ENCODE results near the gene EMX2. TPM values are rescaled to one million over a fixed set of nuclear protein-coding genes. Genes with fewer than 3 reads are reported as not detected.

EMX2 gene
- total RNA-seq, 1 donor from 2014 or later, result 0.74 TPM

DNA sequence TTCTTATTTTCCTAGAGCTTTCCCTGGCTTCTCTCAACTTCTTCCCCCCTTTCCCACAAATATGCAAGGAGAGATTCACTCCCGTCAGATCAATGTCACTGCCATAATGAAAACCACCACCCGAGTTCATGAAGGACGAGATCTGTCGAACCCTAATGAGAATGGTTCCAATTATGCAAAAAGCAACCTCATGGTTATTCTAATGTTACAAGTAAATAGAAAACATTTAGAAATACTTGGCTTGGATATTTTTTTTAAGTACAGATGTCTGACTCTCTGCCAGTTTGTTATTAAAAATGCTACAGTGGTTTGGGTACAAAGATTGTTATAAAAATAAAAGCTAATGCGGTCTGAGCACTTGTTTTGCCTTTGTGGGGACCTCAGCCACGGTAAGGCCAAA is 25.9 kb upstream of the EMX2 start:
- TF ChIP-seq CTCF (IDR thresholded peaks at IDR 0.05) (no peak), POLR2AphosphoS5 (IDR thresholded peaks at IDR 0.05; ENCODE audit: insufficient read depth in 1 of 2, low read depth in 1 of 2) (no peak), POLR2A (IDR thresholded peaks at IDR 0.05) (no peak)
- intact Hi-C loops (cut with DNase I), result no loop called here
- no peak overlapping the region for H3K4me3 ChIP-seq
- no peak for DNase-seq (ENCODE audit: extremely low spot score in 2 of 2)
- no peaks in the 10 kb centered on the region for H3K27me3 ChIP-seq
- no peaks in the 10 kb centered on the region for H3K9me3 ChIP-seq
- H3K27ac ChIP-seq, result no peak overlapping the region
- no peaks in the 10 kb centered on the region for H3K36me3 ChIP-seq
- peaks cover 11% of the 10 kb centered on the region for H3K4me1 ChIP-seq

DNA sequence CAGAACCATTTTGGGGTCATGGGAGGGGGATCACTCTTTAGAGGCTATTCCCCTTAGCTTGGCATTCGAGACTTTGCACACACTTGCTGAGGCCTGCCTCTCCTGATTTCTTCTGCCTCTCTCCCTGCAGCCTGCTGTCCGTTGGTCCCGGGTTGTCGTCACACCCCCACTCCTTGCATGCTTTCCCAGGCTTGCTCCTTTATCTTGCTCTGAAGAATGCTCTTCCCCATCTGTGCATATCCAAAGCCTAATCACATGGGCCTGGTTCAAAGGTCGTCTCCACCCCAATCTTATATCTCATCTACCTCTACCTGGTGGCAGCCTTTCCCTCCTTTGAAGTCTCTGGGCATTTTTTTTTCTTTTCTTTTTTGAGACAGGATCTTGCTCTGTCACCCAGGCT is 24.3 kb upstream of the EMX2 start:
- Histone ChIP-seq H3K27ac (no peak overlapping the region), H3K27me3 (no peaks in the 10 kb centered on the region), H3K4me1 (peaks cover 11% of the 10 kb centered on the region), H3K9me3 (no peaks in the 10 kb centered on the region), H3K4me3 (no peak overlapping the region), H3K36me3 (no peaks in the 10 kb centered on the region)
- DNase-seq (ENCODE audit: extremely low spot score in 2 of 2), result no peak
- intact Hi-C loops (cut with DNase I), result no loop called here
- TF ChIP-seq CTCF (IDR thresholded peaks at IDR 0.05) (no peak), POLR2A (IDR thresholded peaks at IDR 0.05) (no peak), POLR2AphosphoS5 (IDR thresholded peaks at IDR 0.05; ENCODE audit: insufficient read depth in 1 of 2, low read depth in 1 of 2) (no peak)

GRCh38 chr10:117519286-117519685 is 23.3 kb upstream of the EMX2 start:
- H3K4me3 ChIP-seq, result no peak overlapping the region
- TF ChIP-seq CTCF (IDR thresholded peaks at IDR 0.05) (no peak), POLR2A (IDR thresholded peaks at IDR 0.05) (no peak), POLR2AphosphoS5 (IDR thresholded peaks at IDR 0.05; ENCODE audit: insufficient read depth in 1 of 2, low read depth in 1 of 2) (no peak)
- no peak overlapping the region for H3K27ac ChIP-seq
- intact Hi-C loops (cut with DNase I), result no loop called here
- no peaks in the 10 kb centered on the region for H3K36me3 ChIP-seq
- peaks cover 11% of the 10 kb centered on the region for H3K4me1 ChIP-seq
- H3K27me3 ChIP-seq, result no peaks in the 10 kb centered on the region
- DNase-seq (ENCODE audit: extremely low spot score in 2 of 2), result no peak
- H3K9me3 ChIP-seq, result no peaks in the 10 kb centered on the region

- DNase-seq (ENCODE audit: extremely low spot score in 2 of 2), result no peak
- TF ChIP-seq POLR2A (IDR thresholded peaks at IDR 0.05) (no peak), POLR2AphosphoS5 (IDR thresholded peaks at IDR 0.05; ENCODE audit: insufficient read depth in 1 of 2, low read depth in 1 of 2) (no peak)
- Histone ChIP-seq H3K27me3 (no peaks in the 10 kb centered on the region), H3K4me1 (peaks cover 11% of the 10 kb centered on the region), H3K36me3 (no peaks in the 10 kb centered on the region), H3K4me3 (no peak overlapping the region), H3K27ac (no peak overlapping the region), H3K9me3 (no peaks in the 10 kb centered on the region)
- intact Hi-C loops (cut with DNase I), result no loop called here
These were observed 22.7 kb upstream of the EMX2 start for GRCh38 chr10:117519879-117520278.

- intact Hi-C loops (cut with DNase I), result loop anchor here (10.0 kb wide), 1 partner anchor 714 kb away; no protein-coding TSS in a partner anchor
- no peak overlapping the region for H3K27ac ChIP-seq
- H3K9me3 ChIP-seq, result no peaks in the 10 kb centered on the region
- no peak overlapping the region for H3K4me3 ChIP-seq
- no peak for DNase-seq (ENCODE audit: extremely low spot score in 2 of 2)
- H3K27me3 ChIP-seq, result no peaks in the 10 kb centered on the region
- no peak for TF ChIP-seq POLR2AphosphoS5 (IDR thresholded peaks at IDR 0.05; ENCODE audit: insufficient read depth in 1 of 2, low read depth in 1 of 2)
- H3K36me3 ChIP-seq, result no peaks in the 10 kb centered on the region
- peaks cover 24% of the 10 kb centered on the region for H3K4me1 ChIP-seq
These were observed 11.8 kb upstream of the EMX2 start for GRCh38 chr10:117530791-117531190.

DNA sequence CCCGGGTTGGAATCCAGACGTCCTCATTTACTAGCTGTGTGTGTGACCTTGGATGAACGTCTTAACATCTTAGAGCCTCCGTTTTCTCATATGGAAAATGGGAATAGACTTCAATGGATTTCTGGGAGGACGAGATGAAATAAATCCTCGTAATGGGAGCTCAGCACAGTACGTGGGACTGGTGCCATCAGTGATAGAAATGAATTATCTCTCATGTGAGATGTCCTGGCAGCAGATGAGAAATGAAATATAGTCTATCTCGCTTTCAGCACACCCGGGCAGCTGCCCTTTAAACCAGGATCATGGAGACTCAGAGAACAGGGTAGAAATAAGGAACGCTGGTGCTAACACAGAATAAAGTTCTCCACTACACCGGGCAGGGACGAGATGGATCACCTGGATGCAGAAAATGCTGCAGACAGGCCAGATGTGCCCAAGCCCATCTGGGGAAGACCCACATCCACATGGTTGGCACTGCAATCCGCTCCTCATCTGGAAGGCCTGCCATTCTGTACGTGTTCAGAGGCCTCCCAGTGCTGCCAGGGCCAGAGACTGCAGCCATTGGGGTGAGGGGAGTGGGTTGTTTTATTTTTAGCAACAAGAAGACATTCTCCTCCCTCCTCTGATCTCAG is 11.1 kb upstream of the EMX2 start:
- H3K27ac ChIP-seq, result no peak overlapping the region
- intact Hi-C loops (cut with DNase I), result loop anchor here (10.0 kb wide), 1 partner anchor 713 kb away; no protein-coding TSS in a partner anchor
- no peaks in the 10 kb centered on the region for H3K27me3 ChIP-seq

More for the DNA sequence above, 11.1 kb upstream of the EMX2 start:
- no peaks in the 10 kb centered on the region for H3K9me3 ChIP-seq
- H3K4me1 ChIP-seq, result peaks cover 31% of the 10 kb centered on the region
- no peak overlapping the region for H3K4me3 ChIP-seq
- no peak for DNase-seq (ENCODE audit: extremely low spot score in 2 of 2)
- H3K36me3 ChIP-seq, result no peaks in the 10 kb centered on the region
- no peak for TF ChIP-seq POLR2A (IDR thresholded peaks at IDR 0.05)
- TF ChIP-seq POLR2AphosphoS5 (IDR thresholded peaks at IDR 0.05; ENCODE audit: insufficient read depth in 1 of 2, low read depth in 1 of 2), result no peak
- TF ChIP-seq CTCF (IDR thresholded peaks at IDR 0.05), result no peak

All from vagina (tissue), 2 donors.